K562 (cell line): ENCODE data around the gene LRP4. TPM values are rescaled to one million over a fixed set of nuclear protein-coding genes. Genes with fewer than 3 reads are reported as not detected.

Experiments
- ATAC-seq: fragments of 200-7000 bp; cut with Tn5 transposase; 3 replicates; pipeline ENCODE4 v1.9.1; 2020; ENCODE audit warnings: moderate library complexity
- BruUV-seq: library from RNA; stranded (reverse); fragments of 400-500 nt; replicated peaks from 2 replicates; lab custom pipeline; 2021; lab: Mats Ljungman, UMichigan
- CTCF ChIA-PET: fragments of 300-600 bp; formaldehyde crosslinking; extraction: SDS; loops from one replicate; lab custom pipeline; 2021; ENCODE audit warnings: low intra/inter-chr PET ratio; lab: Yijun Ruan, JAX
- POLR2A ChIA-PET: fragments of 300-600, 350-650 bp; sonication (Branson Sonifier 250); formaldehyde crosslinking; extraction: SDS; loops from one replicate; lab custom pipeline; 2021; ENCODE audit warnings: antibody characterized with exemption, inconsistent platforms; lab: Yijun Ruan, JAX
- DNase-seq, 4 experiments: peaks; one replicate each; pipeline versions ENCODE4 v3.0.0 to v3.0.0-alpha.2; 2011 to 2018; ENCODE audit warnings: low spot score in 3 of 4, mixed read lengths in 3 of 4; ENCODE audit errors: extremely low read depth in 1 of 4
- FAIRE-seq: peaks from 2 replicates; lab custom pipeline; 2011; peaks lifted over from hg19 to GRCh38; lab: Jason Lieb, UNC
- H2AFZ ChIP-seq: 2 replicates; pipeline ENCODE4 v1.6.0; 2011; ENCODE audit warnings: low read depth, low read length, control low read depth, inconsistent platforms
- H3K27ac ChIP-seq: fragments of 200-600 bp; 3 replicates; pipeline ENCODE4 v1.8.0; 2011; ENCODE audit warnings: low read depth, mild to moderate bottlenecking, control low read depth, inconsistent platforms, low read length, moderate library complexity, mixed read lengths; ENCODE audit errors: extremely low read depth
- H3K27me3 ChIP-seq, 2 experiments: fragments of 300-600 bp in 1 of 2; 2 replicates in 1 of 2; 3 replicates in 1 of 2; pipeline versions ENCODE4 v1.6.0 to v1.8.0; 2011; ENCODE audit warnings: inconsistent platforms in 2 of 2, low read length in 2 of 2, mild to moderate bottlenecking in 1 of 2, mixed read lengths in 1 of 2, moderate library complexity in 1 of 2; ENCODE audit not compliant: control insufficient read depth in 2 of 2, insufficient read depth in 2 of 2
- H3K36me3 ChIP-seq: fragments of 300-600 bp; 3 replicates; pipeline ENCODE4 v1.8.0; 2011; ENCODE audit warnings: mild to moderate bottlenecking, low read length, inconsistent platforms; ENCODE audit not compliant: control insufficient read depth, insufficient read depth
- H3K4me1 ChIP-seq, 2 experiments: fragments of 200-600 bp in 1 of 2; replicated peaks in 1 of 2; 2 replicates in 1 of 2; 3 replicates in 1 of 2; pipeline versions ENCODE4 v1.5.1 to v1.8.0; 2011; ENCODE audit warnings: inconsistent platforms in 2 of 2, low read length in 2 of 2, mild to moderate bottlenecking in 1 of 2, mixed read lengths in 1 of 2, moderate library complexity in 1 of 2; ENCODE audit not compliant: control insufficient read depth in 2 of 2, insufficient read depth in 2 of 2
- H3K4me2 ChIP-seq: 2 replicates; pipeline ENCODE4 v1.6.1; 2011; ENCODE audit warnings: low read length, control low read depth, inconsistent platforms, mixed read lengths; ENCODE audit not compliant: insufficient read depth
- H3K4me3 ChIP-seq: fragments of 200-600 bp; sonication (generic), shearing (Covaris generic); 2 replicates; pipeline ENCODE4 v1.5.1; 2016; ENCODE audit warnings: control low read depth, inconsistent platforms
- H3K79me2 ChIP-seq: fragments of 200-600 bp; 3 replicates; pipeline ENCODE4 v1.8.0; 2011; ENCODE audit warnings: low read length, inconsistent platforms; ENCODE audit not compliant: control insufficient read depth, insufficient read depth
- H3K9ac ChIP-seq, 2 experiments: 2 replicates each; pipeline versions ENCODE4 v1.6.0 to v1.6.1; 2011; ENCODE audit warnings: low read depth in 2 of 2, low read length in 2 of 2, control low read depth in 1 of 2, inconsistent platforms in 1 of 2, mild to moderate bottlenecking in 1 of 2, mixed read lengths in 1 of 2; ENCODE audit not compliant: insufficient read depth in 1 of 2
- H3K9me1 ChIP-seq: one replicate; pipeline ENCODE4 v1.6.0; 2011; ENCODE audit warnings: inconsistent platforms, mild to moderate bottlenecking, low read length, moderate library complexity; ENCODE audit not compliant: control insufficient read depth, insufficient read depth
- H3K9me3 ChIP-seq: replicated peaks from 2 replicates; pipeline ENCODE4 v1.5.1; 2011; ENCODE audit warnings: low read depth, low read length, inconsistent platforms; ENCODE audit not compliant: control insufficient read depth, insufficient read depth
- H4K20me1 ChIP-seq: replicated peaks from 2 replicates; pipeline ENCODE4 v1.6.1; 2011; ENCODE audit warnings: low read length, inconsistent platforms, mixed read lengths; ENCODE audit not compliant: control insufficient read depth, insufficient read depth
- NCOA4 ChIP-seq: fragments of 450-650 bp; IDR thresholded peaks from 2 replicates; pipeline ENCODE4 v1.6.1; 2018; ENCODE audit warnings: mild to moderate bottlenecking; ENCODE audit not compliant: partially characterized antibody
- PRMT5 ChIP-seq: sonication (generic); formaldehyde crosslinking; IDR thresholded peaks from 2 replicates; pipeline ENCODE4 v1.5.0; 2020; ENCODE audit warnings: missing genetic modification reagents
- WGBS: fragments of 100-300 bp; shearing (Covaris generic); methylation state at CpG from one replicate; pipeline ENCODE4 v1.1.6; 2016; ENCODE audit warnings: low coverage, mixed read lengths; ENCODE audit not compliant: insufficient coverage; ENCODE audit errors: missing lambda C conversion rate; 5-methylcytosine and 5-hydroxymethylcytosine counted together
- in situ Hi-C: fragments of 300-500 bp; cut with MboI; formaldehyde crosslinking; loops from 4 replicates; pipeline ENCODE4 v1.15.0; 2018; ENCODE audit warnings: inconsistent platforms, mixed read lengths
- intact Hi-C: fragments of 100-400 bp; cut with micrococcal nuclease; formaldehyde crosslinking; loops from 2 replicates; pipeline ENCODE4 v1.14.2; 2022
- polyA plus RNA-seq, 8 experiments: library from polyadenylated mRNA; depleted of rRNA in 4 of 8; stranded (reverse) in 5 of 8; unstranded in 3 of 8; fragments of >200 nt; fragmentation: Nextera tagmentation in 2 of 8; fragmentation: Illumina TruSeq in 1 of 8; extraction: Ambion mirVana in 2 of 8; extraction: Trizol in 1 of 8; gene quantifications; 2 replicates each; pipeline versions ENCODE4 v1.2.1 to v1.2.3, GENCODE V29; 2011 to 2014; ENCODE audit warnings: inconsistent platforms in 1 of 8, missing spikeins in 1 of 8
- total RNA-seq, 7 experiments: library from RNA; depleted of rRNA in 6 of 7; stranded (reverse); fragments of >200 nt in 6 of 7; fragmentation: Illumina TruSeq in 2 of 7; extraction: Trizol in 2 of 7; gene quantifications; 2 replicates each; pipeline versions ENCODE4 v1.2.1 to v1.2.3, GENCODE V29; 2011 to 2021; ENCODE audit warnings: low replicate concordance in 1 of 7
- TF ChIP-seq, protein P1 (sequence below): fragments of 450-650 bp; formaldehyde crosslinking; IDR thresholded peaks from 2 replicates; pipeline ENCODE4 v1.4.0; 2022; ENCODE audit warnings: missing genetic modification characterization
- TF ChIP-seq, protein P2 (sequence below): sonication (generic); formaldehyde crosslinking; IDR thresholded peaks from 2 replicates; pipeline ENCODE4 v1.8.0; 2022; ENCODE audit warnings: missing genetic modification reagents, mild to moderate bottlenecking, moderate library complexity, borderline replicate concordance
- TF ChIP-seq, protein P3 (sequence below): fragments of 150-350 bp; conservative IDR thresholded peaks from 2 replicates; pipeline ENCODE4 v1.6.1; 2014; ENCODE audit warnings: low read length

Gene LRP4
- total and polyA plus RNA-seq, 9 of the 15 experiments (the other 6 are each of a cell fraction or from before 2014, with no cell fraction given), result 0.04 to 0.54 (median 0.10) TPM

DNA sequence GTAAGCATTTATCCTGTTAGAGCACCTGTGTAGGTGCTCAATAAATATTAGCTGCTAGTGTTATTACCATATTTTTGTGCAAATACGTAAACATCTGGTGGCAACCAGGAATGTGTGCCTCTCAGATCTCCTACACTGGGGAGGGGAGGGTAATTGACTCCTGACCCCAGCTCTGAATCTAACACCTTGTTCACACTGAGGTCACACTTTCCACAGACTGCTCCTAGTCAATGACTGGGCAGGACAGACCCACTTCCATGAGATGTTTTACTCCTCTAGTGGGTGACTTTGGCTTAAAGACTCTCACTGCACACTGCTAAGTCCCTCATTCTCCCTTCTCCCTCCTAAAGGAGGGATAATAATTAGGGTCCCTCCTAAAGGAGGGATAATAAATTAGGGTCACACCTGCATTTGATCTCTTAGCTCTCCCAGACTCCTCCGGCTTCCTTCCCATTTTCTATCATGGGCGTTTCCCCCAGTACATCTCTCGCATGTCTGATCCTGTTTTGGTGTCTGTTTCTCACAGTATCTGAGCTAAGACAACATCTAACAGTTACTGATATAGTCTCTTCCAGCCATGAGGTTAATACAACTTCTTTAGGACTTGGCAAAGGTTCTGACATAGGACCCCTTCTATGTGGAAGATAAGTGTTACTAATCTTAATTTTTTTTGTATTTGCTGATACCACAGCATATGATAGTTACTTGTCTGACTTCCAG, 26.2 kb upstream of the LRP4 start:
- Histone ChIP-seq H3K9me3 (no peaks in the 10 kb centered on the region), H3K9me1 (no peaks in the 10 kb centered on the region), H3K4me3 (no peak overlapping the region), H3K4me1 (no peaks in the 10 kb centered on the region; a peak in 1 of 5 replicates), H3K27ac (no peak overlapping the region), H3K9ac (no peak overlapping the region), H2AFZ (no peak overlapping the region), H3K4me2 (no peak overlapping the region), H3K79me2 (no peaks in the 10 kb centered on the region), H3K27me3 (no peaks in the 10 kb centered on the region), H4K20me1 (no peaks in the 10 kb centered on the region), H3K36me3 (no peaks in the 10 kb centered on the region)
- intact Hi-C loops (no loop called here), in situ Hi-C loops (no loop called here)
- FAIRE-seq, result no peak
- POLR2A ChIA-PET, result interaction anchor here (0.8 to 1.1 kb wide), 6 partner anchors 14 to 208 kb away, joined by 3 read pairs; no protein-coding TSS in a partner anchor
- CTCF ChIA-PET, result no interaction called here
- WGBS, result 56% methylated on average over 4 of the region's 4 CpGs
- ATAC-seq, result peak; percentile 37; the same call in 1 of the 3 replicates
- TF ChIP-seq PRMT5 (CRISPR knock-in tag) (no peak), NCOA4 (no peak)
- TF ChIP-seq, protein P1, sequence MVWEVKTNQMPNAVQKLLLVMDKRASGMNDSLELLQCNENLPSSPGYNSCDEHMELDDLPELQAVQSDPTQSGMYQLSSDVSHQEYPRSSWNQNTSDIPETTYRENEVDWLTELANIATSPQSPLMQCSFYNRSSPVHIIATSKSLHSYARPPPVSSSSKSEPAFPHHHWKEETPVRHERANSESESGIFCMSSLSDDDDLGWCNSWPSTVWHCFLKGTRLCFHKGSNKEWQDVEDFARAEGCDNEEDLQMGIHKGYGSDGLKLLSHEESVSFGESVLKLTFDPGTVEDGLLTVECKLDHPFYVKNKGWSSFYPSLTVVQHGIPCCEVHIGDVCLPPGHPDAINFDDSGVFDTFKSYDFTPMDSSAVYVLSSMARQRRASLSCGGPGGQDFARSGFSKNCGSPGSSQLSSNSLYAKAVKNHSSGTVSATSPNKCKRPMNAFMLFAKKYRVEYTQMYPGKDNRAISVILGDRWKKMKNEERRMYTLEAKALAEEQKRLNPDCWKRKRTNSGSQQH (CRISPR knock-in tag), result no peak
- TF ChIP-seq, protein P2, sequence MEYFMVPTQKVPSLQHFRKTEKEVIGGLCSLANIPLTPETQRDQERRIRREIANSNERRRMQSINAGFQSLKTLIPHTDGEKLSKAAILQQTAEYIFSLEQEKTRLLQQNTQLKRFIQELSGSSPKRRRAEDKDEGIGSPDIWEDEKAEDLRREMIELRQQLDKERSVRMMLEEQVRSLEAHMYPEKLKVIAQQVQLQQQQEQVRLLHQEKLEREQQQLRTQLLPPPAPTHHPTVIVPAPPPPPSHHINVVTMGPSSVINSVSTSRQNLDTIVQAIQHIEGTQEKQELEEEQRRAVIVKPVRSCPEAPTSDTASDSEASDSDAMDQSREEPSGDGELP, result no peak
- TF ChIP-seq, protein P3, sequence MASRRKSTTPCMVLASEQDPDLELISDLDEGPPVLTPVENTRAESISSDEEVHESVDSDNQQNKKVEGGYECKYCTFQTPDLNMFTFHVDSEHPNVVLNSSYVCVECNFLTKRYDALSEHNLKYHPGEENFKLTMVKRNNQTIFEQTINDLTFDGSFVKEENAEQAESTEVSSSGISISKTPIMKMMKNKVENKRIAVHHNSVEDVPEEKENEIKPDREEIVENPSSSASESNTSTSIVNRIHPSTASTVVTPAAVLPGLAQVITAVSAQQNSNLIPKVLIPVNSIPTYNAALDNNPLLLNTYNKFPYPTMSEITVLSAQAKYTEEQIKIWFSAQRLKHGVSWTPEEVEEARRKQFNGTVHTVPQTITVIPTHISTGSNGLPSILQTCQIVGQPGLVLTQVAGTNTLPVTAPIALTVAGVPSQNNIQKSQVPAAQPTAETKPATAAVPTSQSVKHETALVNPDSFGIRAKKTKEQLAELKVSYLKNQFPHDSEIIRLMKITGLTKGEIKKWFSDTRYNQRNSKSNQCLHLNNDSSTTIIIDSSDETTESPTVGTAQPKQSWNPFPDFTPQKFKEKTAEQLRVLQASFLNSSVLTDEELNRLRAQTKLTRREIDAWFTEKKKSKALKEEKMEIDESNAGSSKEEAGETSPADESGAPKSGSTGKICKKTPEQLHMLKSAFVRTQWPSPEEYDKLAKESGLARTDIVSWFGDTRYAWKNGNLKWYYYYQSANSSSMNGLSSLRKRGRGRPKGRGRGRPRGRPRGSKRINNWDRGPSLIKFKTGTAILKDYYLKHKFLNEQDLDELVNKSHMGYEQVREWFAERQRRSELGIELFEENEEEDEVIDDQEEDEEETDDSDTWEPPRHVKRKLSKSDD, result no peak
- DNase-seq, result no peak
- BruUV-seq, result no TSS peak
